Cerebellar cortex (tissue), 1 donor: ENCODE measurements around the gene WWOX.

Experiments
- DNase-seq: peaks from one replicate; pipeline ENCODE4 v3.0.0-alpha.2; 2015; ENCODE audit warnings: low spot score

The WWOX gene

GRCh38 chr16:78862022-78862421 lies 762.6 kb downstream of the WWOX start:
- DNase-seq: no peak

- DNase-seq: peak; percentile 10
These were observed 767.1 kb downstream of the WWOX start for GRCh38 chr16:78866521-78866920.

GRCh38 chr16:78869492-78869891 lies 770.0 kb downstream of the WWOX start:
- DNase-seq: no peak

- no peak for DNase-seq
These were observed 771.8 kb downstream of the WWOX start for GRCh38 chr16:78871241-78871640.

- DNase-seq: no peak
These were observed 777.2 kb downstream of the WWOX start for GRCh38 chr16:78876671-78877070.

GRCh38 chr16:78877114-78877655 lies 777.7 kb downstream of the WWOX start:
- DNase-seq: no peak

GRCh38 chr16:78878570-78878969 lies 779.1 kb downstream of the WWOX start:
- DNase-seq: no peak

GRCh38 chr16:78879011-78879410 lies 779.6 kb downstream of the WWOX start:
- DNase-seq: no peak

GRCh38 chr16:78882150-78882549 lies 782.7 kb downstream of the WWOX start:
- no peak for DNase-seq

- DNase-seq: no peak
These were observed 783.3 kb downstream of the WWOX start for GRCh38 chr16:78882751-78883150.

GRCh38 chr16:78884204-78884603 lies 784.8 kb downstream of the WWOX start:
- DNase-seq: no peak

- no peak for DNase-seq
These were observed 789.9 kb downstream of the WWOX start for GRCh38 chr16:78889346-78889745.

- no peak for DNase-seq
These were observed 791.0 kb downstream of the WWOX start for GRCh38 chr16:78890373-78890895.

GRCh38 chr16:78892951-78893733 lies 793.7 kb downstream of the WWOX start:
- no peak for DNase-seq

- no peak for DNase-seq
These were observed 795.4 kb downstream of the WWOX start for GRCh38 chr16:78894886-78895285.

- DNase-seq: no peak
These were observed 796.2 kb downstream of the WWOX start for GRCh38 chr16:78895681-78896080.

GRCh38 chr16:78896280-78896679 lies 796.8 kb downstream of the WWOX start:
- no peak for DNase-seq

GRCh38 chr16:78897299-78897698 lies 797.8 kb downstream of the WWOX start:
- no peak for DNase-seq

GRCh38 chr16:78900044-78900811 lies 800.8 kb downstream of the WWOX start:
- DNase-seq: no peak

GRCh38 chr16:78900966-78901365 lies 801.5 kb downstream of the WWOX start:
- no peak for DNase-seq

- DNase-seq: no peak
These were observed 802.9 kb downstream of the WWOX start for GRCh38 chr16:78902321-78902720.

- no peak for DNase-seq
These were observed 803.8 kb downstream of the WWOX start for GRCh38 chr16:78903237-78903636.

- no peak for DNase-seq
These were observed 804.4 kb downstream of the WWOX start for GRCh38 chr16:78903843-78904242.
